Inflammatory macrophage treated with lipopolysaccharide for 4 hours (primary cell): ENCODE data around the gene WDR72.

Experiments
- DNase-seq: peaks from one replicate; pipeline ENCODE4 v3.0.0-alpha.2; 2020

Gene WDR72

DNA sequence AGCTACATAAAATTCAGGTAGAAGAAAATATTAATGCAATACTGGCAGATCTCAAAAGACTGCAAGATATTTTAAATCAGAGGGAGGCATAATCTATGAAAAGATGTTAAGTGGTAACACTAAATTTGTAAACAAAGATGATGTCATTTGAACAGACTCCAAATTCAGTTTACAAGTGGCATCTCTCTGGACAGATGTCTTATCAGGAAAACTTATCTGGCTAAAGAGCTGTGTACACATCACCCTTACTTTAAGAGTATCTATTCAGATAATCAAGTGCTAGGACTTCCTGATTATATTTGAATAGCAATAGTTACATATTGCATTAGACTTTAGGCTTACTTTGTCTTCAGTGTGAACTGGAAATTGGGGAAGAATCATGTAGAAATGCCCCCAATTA, 231.5 kb downstream of the WDR72 start:
- DNase-seq, result no peak

GRCh38 chr15:53525894-53526293, 233.6 kb downstream of the WDR72 start:
- DNase-seq, result no peak

- DNase-seq, result no peak
Measured at GRCh38 chr15:53522991-53523390, 236.5 kb downstream of the WDR72 start.

- no peak for DNase-seq
Measured at GRCh38 chr15:53520996-53521395, 238.5 kb downstream of the WDR72 start.

DNA sequence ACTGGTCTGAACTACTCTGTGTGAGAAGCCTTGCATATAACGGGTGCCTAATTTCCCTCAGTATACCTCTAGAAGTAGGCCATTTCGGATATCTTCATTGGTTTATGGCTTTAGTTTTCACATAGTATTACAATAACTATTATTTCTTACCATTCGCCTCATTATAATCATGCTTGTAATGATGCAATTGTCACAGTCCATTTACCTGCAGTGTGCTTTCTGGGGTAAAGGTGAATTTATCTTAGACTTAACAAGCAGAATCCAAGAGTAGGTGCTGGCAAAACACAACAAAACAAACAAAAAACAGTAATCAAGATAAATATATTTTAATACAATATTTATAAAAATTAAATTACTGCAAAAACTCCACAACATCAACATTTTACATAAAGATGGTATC, 246.0 kb downstream of the WDR72 start:
- no peak for DNase-seq

DNA sequence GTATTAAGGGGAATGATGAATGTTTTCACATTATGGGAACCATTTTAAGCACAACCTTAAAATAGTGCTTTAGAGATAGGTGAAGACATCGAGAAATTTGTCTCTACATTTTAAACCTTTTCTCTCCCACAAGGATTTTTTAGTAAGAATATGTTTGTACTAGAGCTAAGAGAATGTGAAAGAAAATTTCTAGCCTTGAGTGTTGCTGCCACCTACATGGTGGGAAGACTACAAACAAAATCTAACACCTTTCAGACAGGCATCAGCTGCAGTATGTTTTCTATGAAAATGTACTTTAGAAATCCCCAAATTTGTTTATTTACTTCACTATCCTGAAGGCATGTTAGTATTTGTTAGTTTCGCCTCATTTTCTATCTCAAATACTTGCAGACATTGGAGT, 247.4 kb downstream of the WDR72 start:
- DNase-seq, result no peak

GRCh38 chr15:53511175-53511574, 248.3 kb downstream of the WDR72 start:
- no peak for DNase-seq

GRCh38 chr15:53506370-53506769, 253.1 kb downstream of the WDR72 start:
- DNase-seq, result no peak

GRCh38 chr15:53498996-53499395, 260.5 kb downstream of the WDR72 start:
- DNase-seq, result no peak

- no peak for DNase-seq
Measured at GRCh38 chr15:53490341-53490740, 269.1 kb downstream of the WDR72 start.

DNA sequence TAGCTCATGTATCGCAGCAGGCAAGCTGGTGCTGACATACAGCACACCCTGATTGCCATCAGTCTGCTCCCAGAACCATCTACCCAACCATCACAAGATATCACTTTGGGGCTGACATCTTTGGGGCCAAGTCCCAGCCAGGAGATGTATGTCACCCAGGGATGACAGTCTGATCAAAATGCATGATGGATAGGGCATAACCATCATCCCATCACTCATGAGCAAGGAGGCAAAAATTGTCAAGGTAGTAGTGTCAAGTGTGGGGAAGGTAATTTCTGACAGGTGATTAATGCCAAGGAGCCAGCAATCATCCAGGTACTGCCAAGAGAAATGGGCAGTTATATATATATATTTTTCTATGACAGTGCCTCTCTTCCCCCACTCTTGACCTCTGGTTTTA, 277.4 kb downstream of the WDR72 start:
- no peak for DNase-seq

DNA sequence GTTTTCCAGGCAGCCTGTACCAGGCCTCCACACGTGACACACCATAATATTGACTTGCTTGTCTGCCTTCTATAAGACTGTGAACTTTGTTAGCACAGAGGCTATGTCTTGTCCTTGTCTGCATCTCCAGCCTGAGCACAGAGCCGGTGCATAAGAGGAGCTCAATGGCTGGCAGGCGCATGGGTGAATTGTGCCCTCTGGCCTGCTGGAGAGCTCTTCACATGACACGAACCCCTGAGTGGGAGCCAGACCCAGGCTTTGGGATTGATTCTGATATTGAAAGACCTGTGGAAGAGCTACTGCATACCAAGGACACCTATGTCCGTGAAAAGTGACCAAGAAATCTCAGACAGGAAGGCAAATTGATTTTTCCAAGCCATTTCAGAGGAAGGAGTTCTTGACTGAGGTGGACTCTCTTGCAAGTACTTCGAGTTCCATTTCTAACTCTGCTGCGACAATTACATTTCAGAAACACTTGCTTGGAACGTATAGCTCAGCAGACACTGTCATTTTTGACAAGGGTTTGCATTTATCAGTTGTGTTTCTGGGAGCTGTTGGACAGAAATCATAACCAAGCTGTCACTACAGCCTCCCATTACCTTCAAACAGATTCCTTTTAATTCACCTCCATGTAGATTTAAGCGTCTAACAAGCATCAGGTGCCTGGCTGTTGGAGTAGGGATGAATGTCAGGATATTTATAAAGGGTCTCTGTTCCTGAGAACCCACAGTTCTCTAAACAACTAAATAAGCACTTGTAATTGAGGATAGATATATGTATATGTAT, 281.3 kb downstream of the WDR72 start:
- DNase-seq, result no peak

DNA sequence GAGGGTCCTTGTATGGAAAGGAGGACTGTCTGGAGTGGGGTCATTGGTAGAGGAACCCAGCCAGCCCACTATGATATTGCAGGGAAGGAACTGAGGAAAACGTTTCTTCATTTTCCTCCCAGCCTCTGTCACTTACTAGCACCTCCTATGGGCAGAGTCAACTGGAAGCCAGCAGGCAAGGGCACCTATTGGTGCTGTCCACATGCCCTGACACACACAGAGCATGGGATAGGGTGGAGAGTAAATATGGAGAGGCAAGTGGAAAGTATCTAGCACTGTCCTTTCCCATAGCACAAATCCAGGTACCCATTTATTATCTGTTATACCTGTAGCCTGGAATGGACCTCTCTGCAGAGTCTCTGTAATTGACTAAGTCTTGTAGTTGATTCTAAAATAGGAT, 285.6 kb downstream of the WDR72 start:
- DNase-seq, result no peak

GRCh38 chr15:53473435-53473834, 286.0 kb downstream of the WDR72 start:
- DNase-seq, result no peak

- DNase-seq, result no peak
Measured at GRCh38 chr15:53472883-53473282, 286.6 kb downstream of the WDR72 start.

- no peak for DNase-seq
Measured at GRCh38 chr15:53472210-53472609, 287.3 kb downstream of the WDR72 start.

GRCh38 chr15:53470743-53471142, 288.7 kb downstream of the WDR72 start:
- DNase-seq, result no peak

DNA sequence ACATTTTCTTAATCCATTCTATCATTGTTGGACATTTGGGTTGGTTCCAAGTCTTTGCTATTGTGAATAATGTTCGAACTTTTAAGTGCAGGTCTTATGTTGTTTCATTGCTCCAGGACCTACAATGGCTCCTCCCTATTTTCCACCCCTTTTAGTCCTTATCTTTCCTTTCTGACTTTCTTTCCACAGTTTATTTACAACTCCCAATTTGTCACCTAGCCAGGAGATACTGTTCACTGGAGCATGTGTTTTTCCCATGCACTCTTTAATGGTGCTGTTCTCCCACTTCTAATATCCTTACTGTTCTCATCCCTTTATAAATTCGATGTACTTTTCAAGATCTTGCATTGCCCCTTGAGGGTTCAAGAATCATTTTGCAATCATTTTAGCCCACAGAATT, 290.0 kb downstream of the WDR72 start:
- DNase-seq, result no peak
